GM18526 (cell line): ENCODE results near the gene GASK1A.

Source experiments
- POLR2A ChIP-seq: IDR thresholded peaks from 3 replicates; pipeline ENCODE4 v1.6.1; 2011; ENCODE audit not compliant: insufficient read length; ENCODE audit errors: extremely low read depth

The GASK1A gene

GRCh38 chr3:42970976-42971772 lies 7.9 kb upstream of the GASK1A start:
- TF ChIP-seq POLR2A, result no peak

- no peak for TF ChIP-seq POLR2A
Measured at GRCh38 chr3:42975456-42975855, 3.7 kb upstream of the GASK1A start.

GRCh38 chr3:42975955-42976354 lies 3.2 kb upstream of the GASK1A start:
- TF ChIP-seq POLR2A, result no peak

GRCh38 chr3:42980209-42980608 lies 1.1 kb downstream of the GASK1A start:
- TF ChIP-seq POLR2A, result no peak

GRCh38 chr3:42980909-42981308 lies 1.8 kb downstream of the GASK1A start:
- no peak for TF ChIP-seq POLR2A

GRCh38 chr3:42982645-42983412 lies 3.7 kb downstream of the GASK1A start:
- no peak for TF ChIP-seq POLR2A

- no peak for TF ChIP-seq POLR2A
Measured at GRCh38 chr3:42983927-42984326, 4.8 kb downstream of the GASK1A start.

GRCh38 chr3:42984701-42985100 lies 5.6 kb downstream of the GASK1A start:
- no peak for TF ChIP-seq POLR2A

GRCh38 chr3:42988097-42988496 lies 9.0 kb downstream of the GASK1A start:
- TF ChIP-seq POLR2A, result no peak

GRCh38 chr3:42988566-42988965 lies 9.5 kb downstream of the GASK1A start:
- no peak for TF ChIP-seq POLR2A

- no peak for TF ChIP-seq POLR2A
Measured at GRCh38 chr3:42991341-42992315, 12.5 kb downstream of the GASK1A start.

- TF ChIP-seq POLR2A, result no peak
Measured at GRCh38 chr3:42994595-42994994, 15.5 kb downstream of the GASK1A start.

GRCh38 chr3:42996021-42996420 lies 16.9 kb downstream of the GASK1A start:
- no peak for TF ChIP-seq POLR2A

- no peak for TF ChIP-seq POLR2A
Measured at GRCh38 chr3:42996633-42997075, 17.5 kb downstream of the GASK1A start.

GRCh38 chr3:42999212-42999611 lies 20.1 kb downstream of the GASK1A start:
- TF ChIP-seq POLR2A, result no peak
